GM23248 (cell line): ENCODE results near the gene PSMB3.
"Not testable (repeated sequence)": the region's sequence is repeated elsewhere in the genome, so short reads cannot be mapped to it uniquely, and the experiment has no call there.

Source experiments
- EZH2 ChIP-seq: fragments of 200-600 bp; sonication (generic); IDR thresholded peaks from 2 replicates; pipeline ENCODE4 v1.6.1; 2018; ENCODE audit warnings: antibody characterized with exemption, mild to moderate bottlenecking; ENCODE audit not compliant: insufficient read depth, poor library complexity, severe bottlenecking
- EZH2phosphoT487 ChIP-seq: fragments of 200-600 bp; sonication (generic); IDR thresholded peaks from 2 replicates; pipeline ENCODE4 v1.6.1; 2018; ENCODE audit warnings: antibody characterized with exemption, moderate library complexity, mild to moderate bottlenecking, low read depth; ENCODE audit not compliant: insufficient read depth

GRCh38 chr17:38787999-38788398, 35.5 kb downstream of the PSMB3 start:
- TF ChIP-seq EZH2, EZH2phosphoT487: not testable (repeated sequence)
